Panc1 (cell line): Measurements from ENCODE around the gene TMEM132E. TPM values are rescaled to one million over a fixed set of nuclear protein-coding genes. Genes with fewer than 3 reads are reported as not detected.

Experiments
- ATAC-seq: fragments of 200-7000 bp; cut with Tn5 transposase; 2 replicates; pipeline ENCODE4 v1.9.1; 2020; ENCODE audit warnings: mild to moderate bottlenecking, moderate library complexity
- BruUV-seq: library from RNA; stranded (reverse); fragments of 400-500 nt; replicated peaks from 2 replicates; lab custom pipeline; 2021; lab: Mats Ljungman, UMichigan
- CTCF ChIA-PET: fragments of 300-600 bp; sonication (Branson Sonifier 250); formaldehyde crosslinking; loops from one replicate; lab custom pipeline; 2022; ENCODE audit warnings: antibody characterized with exemption; lab: Charles Lee
- POLR2A ChIA-PET: fragments of 300-600 bp; sonication (Branson Sonifier 250); formaldehyde crosslinking; loops from one replicate; lab custom pipeline; 2022; ENCODE audit warnings: antibody characterized with exemption; lab: Charles Lee
- DNase-seq: peaks from one replicate; pipeline ENCODE4 v3.0.0-alpha.2; 2010; ENCODE audit warnings: low read depth, low spot score
- H3K27ac ChIP-seq: 2 replicates; pipeline ENCODE4 v1.5.1; 2011; ENCODE audit warnings: mild to moderate bottlenecking, low read length, inconsistent platforms
- H3K27me3 ChIP-seq: fragments of 200-500 bp; sonication (Bioruptor generic); 2 replicates; pipeline ENCODE4 v1.6.0; 2014; ENCODE audit warnings: low read length, inconsistent platforms; ENCODE audit not compliant: control insufficient read depth, insufficient read depth
- H3K36me3 ChIP-seq: fragments of 200-500 bp; sonication (Bioruptor generic); 2 replicates; pipeline ENCODE4 v1.5.1; 2014; ENCODE audit warnings: inconsistent platforms, mild to moderate bottlenecking, low read length, moderate library complexity; ENCODE audit not compliant: control insufficient read depth, insufficient read depth
- H3K4me1 ChIP-seq: 2 replicates; pipeline ENCODE4 v1.5.1; 2011; ENCODE audit warnings: inconsistent platforms, mild to moderate bottlenecking, low read length, moderate library complexity; ENCODE audit not compliant: control insufficient read depth, insufficient read depth
- H3K4me3 ChIP-seq, 2 experiments: 2 replicates each; pipeline ENCODE4 v1.5.1; 2011 to 2012; ENCODE audit warnings: low read depth in 2 of 2, low read length in 2 of 2, mild to moderate bottlenecking in 2 of 2, inconsistent platforms in 1 of 2, moderate library complexity in 1 of 2
- H3K9me3 ChIP-seq: fragments of 200-500 bp; sonication (Bioruptor generic); 2 replicates; pipeline ENCODE4 v1.5.1; 2014; ENCODE audit warnings: low read depth, mild to moderate bottlenecking, inconsistent platforms, low read length, moderate library complexity; ENCODE audit not compliant: control insufficient read depth, insufficient read depth
- CTCF ChIP-seq: fragments of 450-650 bp; IDR thresholded peaks from 2 replicates; pipeline ENCODE4 v1.5.1; 2017; ENCODE audit warnings: mild to moderate bottlenecking
- POLR2AphosphoS5 ChIP-seq: IDR thresholded peaks from 2 replicates; pipeline ENCODE4 v1.6.1; 2012; ENCODE audit warnings: mild to moderate bottlenecking, low read depth, low read length, moderate library complexity
- REST ChIP-seq, 2 experiments: IDR thresholded peaks; 2 replicates each; pipeline ENCODE4 v1.6.1; 2011 to 2012; ENCODE audit warnings: low read depth in 2 of 2, control low read depth in 1 of 2, low read length in 1 of 2, mild to moderate bottlenecking in 1 of 2, moderate library complexity in 1 of 2; ENCODE audit not compliant: insufficient read depth in 1 of 2
- SIN3A ChIP-seq: IDR thresholded peaks from 2 replicates; pipeline ENCODE4 v1.6.1; 2012; ENCODE audit warnings: low read depth, mild to moderate bottlenecking, low read length, moderate library complexity, borderline replicate concordance; ENCODE audit not compliant: insufficient read depth
- TCF7L2 ChIP-seq: IDR thresholded peaks from 2 replicates; pipeline ENCODE4 v1.6.1; 2011; ENCODE audit warnings: mild to moderate bottlenecking, low read depth, low read length, inconsistent platforms
- in situ Hi-C: cut with HindIII; loops from 2 replicates; pipeline ENCODE4 v1.10.0; 2016; ENCODE audit warnings: low sequenced_read_pairs, low pct_unique_long_range_greater_than_20kb
- intact Hi-C: fragments of 100-400 bp; cut with micrococcal nuclease; formaldehyde crosslinking; loops from one replicate; pipeline ENCODE4 v1.10.0; 2022; ENCODE audit not compliant: unreplicated experiment
- total RNA-seq: library from RNA; stranded (reverse); gene quantifications from one replicate; pipeline ENCODE4 v1.2.1, GENCODE V29; 2021; ENCODE audit not compliant: unreplicated experiment

TMEM132E gene
- total RNA-seq, 1 experiment from 2014 or later: not detected

DNA sequence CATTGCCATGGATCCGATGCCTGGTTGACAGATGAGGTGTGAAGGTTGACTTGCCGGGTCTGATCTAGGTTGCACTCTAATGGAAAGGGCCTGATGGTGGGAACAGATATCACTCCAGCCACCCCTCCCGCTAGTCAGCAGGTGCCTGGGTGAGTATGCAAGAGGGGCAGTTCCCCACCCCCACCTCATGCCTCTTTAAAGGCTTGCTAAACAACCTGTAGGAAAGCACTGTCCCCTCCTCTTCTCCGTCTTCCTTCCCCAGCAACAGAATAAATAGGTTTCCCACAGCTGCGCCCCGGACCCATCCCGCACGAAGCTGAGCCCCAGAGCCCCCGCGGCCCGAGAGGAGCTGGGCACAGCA is 746 bp upstream of the TMEM132E start:
- Histone ChIP-seq H3K36me3 (no peaks in the 10 kb centered on the region), H3K4me3 (no peak overlapping the region), H3K27ac (no peak overlapping the region), H3K27me3 (peaks cover 28% of the 10 kb centered on the region; the same call in 1 of the 2 replicates), H3K4me1 (peaks cover 10% of the 10 kb centered on the region), H3K9me3 (no peaks in the 10 kb centered on the region)
- BruUV-seq: no TSS peak
- TF ChIP-seq REST (IDR thresholded peaks at IDR 0.05; ENCODE audit: insufficient read depth in 1 of 2, low read depth in 2 of 2, low read length in 1 of 2) (no peak), SIN3A (no peak)
- ChIA-PET CTCF (no interaction called here), POLR2A (no interaction called here)
- intact Hi-C loops (no loop called here), in situ Hi-C loops (no loop called here)
- ATAC-seq (no peak), DNase-seq (no peak)

GRCh38 chr17:34579979-34580684 is 750 bp downstream of the TMEM132E start:
- TF ChIP-seq SIN3A (no peak), REST (IDR thresholded peaks at IDR 0.05; ENCODE audit: insufficient read depth in 1 of 2, low read depth in 2 of 2, low read length in 1 of 2) (no peak), POLR2AphosphoS5 (no peak), CTCF (no peak), TCF7L2 (no peak)
- H3K27ac ChIP-seq: no peak overlapping the region
- intact Hi-C loops: no loop called here
- ChIA-PET POLR2A (no interaction called here), CTCF (no interaction called here)
- H3K27me3 ChIP-seq: peaks cover 32% of the 10 kb centered on the region; the same call in 1 of the 2 replicates
- no peak for DNase-seq
- in situ Hi-C loops: no loop called here
- BruUV-seq: no TSS peak
- H3K9me3 ChIP-seq: no peaks in the 10 kb centered on the region
- H3K36me3 ChIP-seq: no peaks in the 10 kb centered on the region
- ATAC-seq: peak; percentile 77
- H3K4me3 ChIP-seq: peak overlapping the region; percentile 39 to 41
- peaks cover 10% of the 10 kb centered on the region for H3K4me1 ChIP-seq
